Iris pigment epithelial cell (primary cell): Measurements from ENCODE around the gene UBA3.

Experiments
- DNase-seq: peaks from one replicate; pipeline ENCODE4 v3.0.0-alpha.2; 2011; ENCODE audit warnings: low read depth

The UBA3 gene

GRCh38 chr3:69097407-69098086, 17.4 kb upstream of the UBA3 start:
- DNase-seq: peak; percentile 22

GRCh38 chr3:69096299-69096698, 16.1 kb upstream of the UBA3 start:
- no peak for DNase-seq

- no peak for DNase-seq
Observed at GRCh38 chr3:69095636-69096035, 15.5 kb upstream of the UBA3 start.

GRCh38 chr3:69094467-69095205, 14.5 kb upstream of the UBA3 start:
- peak; percentile 47 for DNase-seq

GRCh38 chr3:69092030-69092516, 11.9 kb upstream of the UBA3 start:
- peak; percentile 17 for DNase-seq

- no peak for DNase-seq
Observed at GRCh38 chr3:69091389-69092029, 11.3 kb upstream of the UBA3 start.

GRCh38 chr3:69090021-69090420, 9.9 kb upstream of the UBA3 start:
- peak; percentile 92 for DNase-seq

- peak; percentile 80 for DNase-seq
Observed at GRCh38 chr3:69088063-69088462, 7.9 kb upstream of the UBA3 start.

GRCh38 chr3:69087030-69087791, 7.0 kb upstream of the UBA3 start:
- no peak for DNase-seq

GRCh38 chr3:69085833-69086722, 5.9 kb upstream of the UBA3 start:
- peak; percentile 96 for DNase-seq

- DNase-seq: peak; percentile 23
Observed at GRCh38 chr3:69085168-69085832, 5.1 kb upstream of the UBA3 start.

GRCh38 chr3:69084326-69085167, 4.4 kb upstream of the UBA3 start, which contains the start of gene ARL6IP5:
TSS of gene ARL6IP5 (plus strand) at chr3:69084937. CDS start at chr3:69085048, 111 bp downstream.
- DNase-seq: peak; percentile 95

- DNase-seq: peak; percentile 95
Observed at GRCh38 chr3:69082805-69083204, 2.6 kb upstream of the UBA3 start.

- peak; percentile 20 for DNase-seq
Observed at GRCh38 chr3:69082361-69082760, 2.2 kb upstream of the UBA3 start.

GRCh38 chr3:69081583-69082262, 1.6 kb upstream of the UBA3 start:
- DNase-seq: peak; percentile 86

GRCh38 chr3:69079269-69080159, 651 bp downstream of the UBA3 start:
- peak; percentile 9 for DNase-seq

- DNase-seq: no peak
Observed at GRCh38 chr3:69072928-69073327, 7.2 kb downstream of the UBA3 start.

GRCh38 chr3:69066121-69066520, 14.0 kb downstream of the UBA3 start:
- DNase-seq: no peak
